LNCAP (cell line): ENCODE results near the gene COX6B2.

Experiments
- TF ChIP-seq, protein P1 (sequence below): fragments of 450-650 bp; IDR thresholded peaks from 2 replicates; pipeline ENCODE4 v1.5.1; 2017; ENCODE audit warnings: mild to moderate bottlenecking

Gene COX6B2

GRCh38 chr19:55391191-55391670 lies 36.7 kb upstream of the COX6B2 start:
- TF ChIP-seq, protein P1, sequence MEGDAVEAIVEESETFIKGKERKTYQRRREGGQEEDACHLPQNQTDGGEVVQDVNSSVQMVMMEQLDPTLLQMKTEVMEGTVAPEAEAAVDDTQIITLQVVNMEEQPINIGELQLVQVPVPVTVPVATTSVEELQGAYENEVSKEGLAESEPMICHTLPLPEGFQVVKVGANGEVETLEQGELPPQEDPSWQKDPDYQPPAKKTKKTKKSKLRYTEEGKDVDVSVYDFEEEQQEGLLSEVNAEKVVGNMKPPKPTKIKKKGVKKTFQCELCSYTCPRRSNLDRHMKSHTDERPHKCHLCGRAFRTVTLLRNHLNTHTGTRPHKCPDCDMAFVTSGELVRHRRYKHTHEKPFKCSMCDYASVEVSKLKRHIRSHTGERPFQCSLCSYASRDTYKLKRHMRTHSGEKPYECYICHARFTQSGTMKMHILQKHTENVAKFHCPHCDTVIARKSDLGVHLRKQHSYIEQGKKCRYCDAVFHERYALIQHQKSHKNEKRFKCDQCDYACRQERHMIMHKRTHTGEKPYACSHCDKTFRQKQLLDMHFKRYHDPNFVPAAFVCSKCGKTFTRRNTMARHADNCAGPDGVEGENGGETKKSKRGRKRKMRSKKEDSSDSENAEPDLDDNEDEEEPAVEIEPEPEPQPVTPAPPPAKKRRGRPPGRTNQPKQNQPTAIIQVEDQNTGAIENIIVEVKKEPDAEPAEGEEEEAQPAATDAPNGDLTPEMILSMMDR, result no peak

DNA sequence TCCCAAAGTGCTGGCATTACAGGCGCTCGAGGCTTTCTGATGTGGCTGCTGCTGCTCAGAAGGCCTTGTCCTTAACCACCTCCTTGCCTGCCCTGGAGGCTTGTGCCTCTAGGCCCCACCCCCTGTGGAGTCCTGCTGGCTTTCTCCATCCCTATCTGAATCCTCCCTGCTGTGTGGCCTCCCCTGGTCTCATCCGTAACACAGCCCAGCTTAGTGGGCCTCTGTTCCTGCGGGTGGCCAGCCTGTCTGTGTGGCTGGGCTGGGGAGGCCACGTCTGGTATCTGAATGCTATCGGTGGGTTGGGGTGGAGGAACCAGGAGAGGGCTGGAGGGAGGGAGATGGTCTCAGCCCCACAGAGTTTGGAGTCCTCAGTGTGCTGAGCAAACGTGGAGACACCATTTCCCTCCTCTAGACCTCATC lies 36.0 kb upstream of the COX6B2 start:
- TF ChIP-seq, protein P1, result no peak

- TF ChIP-seq, protein P1, result no peak
Measured at GRCh38 chr19:55389386-55390317, 35.1 kb upstream of the COX6B2 start.

- TF ChIP-seq, protein P1, result no peak
Measured at GRCh38 chr19:55387736-55388497, 33.4 kb upstream of the COX6B2 start.

DNA sequence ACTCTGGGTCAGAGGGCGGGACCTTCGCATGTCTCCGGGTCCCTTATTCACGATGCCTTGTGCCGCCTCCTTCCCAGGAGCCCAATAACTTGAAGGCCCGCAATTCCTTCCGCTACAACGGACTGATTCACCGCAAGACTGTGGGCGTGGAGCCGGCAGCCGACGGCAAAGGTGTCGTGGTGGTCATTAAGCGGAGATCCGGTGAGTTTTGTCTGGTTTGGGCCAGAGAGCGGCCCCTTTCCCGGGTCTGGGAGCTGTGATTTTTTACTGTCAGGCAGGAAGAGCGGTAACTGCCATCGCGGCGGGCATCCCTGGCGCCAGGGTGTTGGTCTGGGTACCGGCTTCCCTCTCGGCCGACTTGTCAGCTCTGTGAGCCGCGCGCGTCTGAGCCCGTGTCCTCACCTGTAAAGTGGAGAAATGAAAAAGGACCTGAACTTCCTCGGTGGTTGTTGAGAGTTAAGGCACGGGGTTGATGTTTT lies 32.0 kb upstream of the COX6B2 start:
- TF ChIP-seq, protein P1, result no peak

- TF ChIP-seq, protein P1, result no peak
Measured at GRCh38 chr19:55385724-55386492, 31.4 kb upstream of the COX6B2 start, which contains the start of gene RPL28. TSS of gene RPL28 (plus strand) at chr19:55385932. CDS start at chr19:55386358, 426 bp downstream.
